Renal cortical epithelial cell (primary cell): ENCODE measurements around the gene TH. TPM values are rescaled to one million over a fixed set of nuclear protein-coding genes. Genes with fewer than 3 reads are reported as not detected.

Experiments
- DNase-seq: peaks from one replicate; pipeline ENCODE4 v3.0.0-alpha.2; 2011; ENCODE audit warnings: low read depth
- total RNA-seq: library from RNA; depleted of rRNA; stranded (reverse); fragments of >200 nt; gene quantifications from 2 replicates; pipeline ENCODE4 v1.2.3, GENCODE V29; 2014

Gene TH
- total RNA-seq, 1 donor from 2014 or later = 0.30 TPM

DNA sequence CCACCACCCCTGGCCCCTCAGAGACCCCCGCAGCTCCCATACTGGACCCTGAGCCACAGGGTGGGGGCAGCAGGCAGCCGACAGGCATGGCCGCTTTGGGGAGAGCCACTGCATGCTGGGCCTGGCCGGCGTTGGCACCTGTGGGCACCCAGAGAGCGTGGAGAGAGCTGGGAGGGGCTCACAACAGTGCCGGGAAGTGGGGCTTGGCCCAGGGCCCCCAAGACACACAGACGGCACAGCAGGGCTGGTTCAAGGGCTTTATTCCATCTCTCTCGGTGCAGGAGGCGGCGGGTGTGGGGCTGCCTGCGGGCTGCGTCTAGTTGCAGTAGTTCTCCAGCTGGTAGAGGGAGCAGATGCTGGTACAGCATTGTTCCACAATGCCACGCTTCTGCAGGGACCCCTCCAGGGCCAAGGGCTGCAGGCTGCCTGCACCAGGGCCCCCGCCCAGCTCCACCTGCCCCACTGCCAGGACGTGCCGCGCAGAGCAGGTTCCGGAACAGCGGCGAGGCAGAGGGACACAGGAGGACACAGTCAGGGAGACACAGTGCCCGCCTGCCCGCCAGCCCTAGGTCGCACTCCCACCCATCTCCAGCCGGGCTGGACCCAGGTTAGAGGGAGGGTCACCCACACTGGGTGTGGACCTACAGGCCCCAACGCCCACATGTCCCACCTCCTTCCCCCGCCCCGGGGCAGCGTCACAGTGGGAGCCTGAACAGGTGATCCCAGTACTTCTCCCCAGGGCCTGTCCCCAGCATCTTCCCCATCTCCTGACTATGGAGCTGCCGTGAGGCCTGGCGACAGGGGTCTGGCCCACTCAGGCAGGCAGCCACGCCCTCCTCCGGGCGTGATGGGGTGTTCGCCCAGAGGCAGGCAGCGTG is 11.8 kb downstream of the TH start:
- no peak for DNase-seq

DNA sequence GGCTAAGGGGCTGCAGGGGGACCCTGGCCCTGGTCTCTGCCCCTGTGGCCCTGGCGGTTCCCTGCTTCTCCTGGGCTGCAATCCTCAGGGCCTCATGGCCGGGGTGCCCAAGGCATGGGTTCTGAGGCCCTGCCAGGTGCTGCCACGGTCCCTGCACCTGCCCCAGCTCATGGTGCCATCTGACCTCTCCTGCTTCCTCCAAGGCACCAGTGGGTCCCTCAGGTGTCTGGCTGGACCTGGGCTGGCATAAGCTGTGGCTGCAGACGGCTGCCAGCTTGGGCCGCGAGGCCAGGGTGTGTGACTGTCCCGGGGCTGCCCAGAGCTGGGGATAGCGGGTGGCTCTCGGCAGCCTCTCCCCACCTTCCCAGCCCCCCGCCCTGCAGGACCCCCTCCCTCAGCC is 12.6 kb downstream of the TH start:
- no peak for DNase-seq

DNA sequence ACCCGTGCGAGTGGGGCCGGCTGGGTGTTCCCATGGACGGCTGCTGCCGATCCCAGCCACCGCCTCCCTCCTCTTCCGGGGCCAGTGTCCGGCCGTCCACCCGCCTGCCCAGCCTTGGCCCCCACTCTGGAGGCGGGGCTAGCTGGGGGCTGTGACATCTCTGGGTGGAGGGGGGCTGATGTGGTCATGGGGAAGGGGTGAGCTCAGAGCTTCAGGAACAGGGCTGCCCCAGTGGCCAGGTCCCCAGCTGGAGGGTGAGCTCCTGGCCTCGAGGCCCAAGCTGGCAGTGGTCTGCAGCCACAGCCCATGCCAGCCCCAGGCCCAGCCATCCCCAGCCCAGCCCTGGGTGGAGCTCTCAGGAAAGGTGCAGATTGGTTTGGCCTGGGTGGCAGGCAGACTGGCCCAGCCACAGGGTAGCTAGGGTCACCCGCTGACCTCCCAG is 13.3 kb downstream of the TH start:
- DNase-seq = no peak

- no peak for DNase-seq
Observed at GRCh38 chr11:2157294-2158040, 14.1 kb downstream of the TH start.

GRCh38 chr11:2156416-2157182 is 15.0 kb downstream of the TH start:
- DNase-seq = no peak

- DNase-seq = no peak
Observed at GRCh38 chr11:2155511-2155910, 16.1 kb downstream of the TH start.

DNA sequence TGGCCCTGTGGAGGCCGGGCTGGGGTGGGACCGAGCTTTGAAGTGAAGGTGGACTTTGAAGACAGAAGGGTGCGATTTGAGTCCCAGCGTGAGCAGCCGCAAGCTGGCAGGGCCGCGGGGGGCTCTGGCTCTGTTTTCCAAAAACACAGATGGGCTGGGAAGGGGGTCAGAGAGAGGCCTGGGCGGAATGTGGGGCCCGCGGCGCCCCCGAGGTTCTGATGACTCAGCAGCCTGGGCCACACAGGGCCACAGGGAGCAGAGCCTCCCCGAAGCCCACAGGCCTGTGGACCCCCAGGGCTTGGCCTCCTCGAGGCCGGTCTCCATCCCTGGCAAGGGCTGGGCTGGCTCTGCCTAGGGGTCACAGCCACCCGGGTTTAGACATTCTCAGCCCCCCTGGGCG is 16.7 kb downstream of the TH start:
- no peak for DNase-seq

- no peak for DNase-seq
Observed at GRCh38 chr11:2154195-2154585, 17.4 kb downstream of the TH start.

DNA sequence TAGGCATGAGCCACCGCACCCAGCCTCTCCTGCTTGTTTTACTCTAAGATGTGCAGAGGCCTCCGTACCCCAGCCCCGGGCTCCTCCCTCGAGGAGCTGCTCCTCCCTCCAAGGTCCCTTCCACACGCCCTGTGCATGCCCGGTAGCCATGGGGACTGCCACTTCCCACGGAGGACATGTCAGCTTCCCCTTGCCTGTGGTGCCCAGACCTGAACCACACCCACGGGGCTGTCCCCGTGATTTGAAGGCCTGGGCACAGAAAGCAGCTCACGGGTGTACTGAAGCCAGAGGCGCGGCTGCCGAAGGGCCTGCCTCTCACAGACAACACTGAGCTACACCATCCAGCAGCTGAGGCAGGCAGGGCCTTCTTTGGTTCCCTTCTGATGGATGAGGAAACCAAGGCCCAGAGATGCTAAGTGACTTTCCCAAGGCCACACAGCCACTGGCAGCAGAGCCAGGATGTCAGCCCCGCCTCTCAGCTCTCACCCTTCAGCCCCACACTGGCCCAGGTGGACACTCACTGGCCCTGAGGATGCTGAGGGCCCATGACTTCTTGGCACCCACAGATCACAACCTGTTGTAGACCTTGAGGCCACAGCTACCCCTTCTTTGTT is 17.9 kb downstream of the TH start:
- DNase-seq = no peak

GRCh38 chr11:2151500-2152257 is 19.9 kb downstream of the TH start:
- DNase-seq = peak; percentile 50

DNA sequence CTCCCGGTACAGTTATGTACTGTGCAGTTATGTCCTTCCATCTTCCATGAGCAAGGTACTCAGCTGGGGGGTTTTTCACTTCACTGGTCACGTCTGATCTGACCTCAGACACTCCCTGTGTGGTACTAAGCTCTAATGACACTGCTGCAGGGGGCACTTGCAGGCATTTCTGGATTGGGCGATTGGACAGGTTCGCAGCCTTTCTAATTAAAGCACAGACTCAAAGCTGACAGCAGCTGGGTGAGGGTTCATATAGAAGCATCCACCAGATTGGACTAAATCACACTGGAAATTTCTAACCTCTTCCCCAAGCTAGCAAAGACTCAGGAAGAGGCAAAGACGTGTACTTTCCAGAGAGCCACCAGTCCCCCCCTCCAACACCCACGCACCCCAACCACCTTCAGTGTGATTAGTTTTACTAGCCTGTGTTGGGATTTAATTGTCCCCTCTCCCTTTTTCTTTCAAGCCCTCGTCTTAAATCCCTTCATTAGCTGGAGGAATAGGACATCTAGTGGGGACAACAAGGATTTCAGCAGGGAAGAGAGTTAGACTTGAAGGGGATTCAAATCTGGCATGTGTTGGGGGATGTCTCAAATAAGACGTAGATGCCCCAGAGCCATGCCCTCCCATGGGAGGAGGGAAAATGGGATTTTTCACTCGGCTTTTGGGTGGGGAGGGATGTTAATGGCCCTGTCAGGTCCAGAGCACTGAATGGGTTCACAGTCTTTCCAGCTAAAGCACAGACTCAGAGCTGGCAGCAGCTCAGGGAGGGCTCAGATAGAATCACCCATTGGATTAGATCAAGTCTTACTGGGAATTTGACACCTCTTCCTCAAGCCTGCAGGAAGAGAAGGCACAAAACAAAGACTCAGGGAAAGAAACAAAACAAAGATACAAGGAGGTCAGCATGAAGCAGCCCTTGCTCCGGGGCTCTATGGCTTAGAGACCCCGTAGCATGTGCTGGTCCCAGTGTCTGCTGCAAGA is 21.5 kb downstream of the TH start:
- DNase-seq = peak; percentile 62

DNA sequence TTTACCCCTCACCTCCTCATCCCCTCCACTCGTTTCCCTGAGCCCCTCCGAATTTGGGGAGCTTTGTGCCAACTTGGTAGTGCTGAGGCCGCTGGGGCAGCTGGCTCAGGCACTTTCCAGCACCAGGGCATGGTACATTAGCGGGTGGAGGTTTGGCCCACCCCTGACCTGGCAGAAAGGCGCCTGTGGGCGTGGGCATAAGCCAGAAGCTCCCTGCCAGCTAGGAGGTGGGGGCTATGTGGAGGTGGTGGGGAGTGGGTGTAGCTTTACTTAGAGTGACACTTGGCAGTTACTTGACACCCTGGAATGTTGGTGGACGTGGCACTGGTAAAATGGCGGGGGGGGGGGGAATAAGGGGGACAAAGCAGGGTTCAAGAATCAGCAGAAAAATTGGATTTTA is 22.2 kb downstream of the TH start:
- no peak for DNase-seq

GRCh38 chr11:2148595-2148994 is 23.0 kb downstream of the TH start:
- no peak for DNase-seq

GRCh38 chr11:2147391-2147790 is 24.2 kb downstream of the TH start:
- no peak for DNase-seq

DNA sequence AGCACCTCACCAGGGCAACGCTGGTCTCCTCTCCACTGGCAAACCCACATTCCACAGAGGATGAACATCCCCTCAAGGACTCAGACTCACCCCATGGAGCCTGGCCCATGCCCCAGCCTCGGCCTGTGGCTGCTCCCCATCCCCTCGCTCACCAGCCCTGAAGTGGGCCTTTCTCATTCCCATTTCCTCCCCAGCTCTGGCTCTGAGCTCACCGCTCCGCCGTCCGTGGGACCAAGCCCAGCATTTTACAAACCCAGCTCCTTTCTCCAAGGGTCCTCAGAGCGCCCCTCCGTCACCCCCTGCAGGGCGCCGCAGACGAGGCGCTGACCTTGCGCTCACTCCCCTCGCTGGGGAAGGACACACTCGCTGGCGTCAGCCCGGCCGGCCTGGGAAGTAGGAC is 25.6 kb downstream of the TH start:
- DNase-seq = no peak

DNA sequence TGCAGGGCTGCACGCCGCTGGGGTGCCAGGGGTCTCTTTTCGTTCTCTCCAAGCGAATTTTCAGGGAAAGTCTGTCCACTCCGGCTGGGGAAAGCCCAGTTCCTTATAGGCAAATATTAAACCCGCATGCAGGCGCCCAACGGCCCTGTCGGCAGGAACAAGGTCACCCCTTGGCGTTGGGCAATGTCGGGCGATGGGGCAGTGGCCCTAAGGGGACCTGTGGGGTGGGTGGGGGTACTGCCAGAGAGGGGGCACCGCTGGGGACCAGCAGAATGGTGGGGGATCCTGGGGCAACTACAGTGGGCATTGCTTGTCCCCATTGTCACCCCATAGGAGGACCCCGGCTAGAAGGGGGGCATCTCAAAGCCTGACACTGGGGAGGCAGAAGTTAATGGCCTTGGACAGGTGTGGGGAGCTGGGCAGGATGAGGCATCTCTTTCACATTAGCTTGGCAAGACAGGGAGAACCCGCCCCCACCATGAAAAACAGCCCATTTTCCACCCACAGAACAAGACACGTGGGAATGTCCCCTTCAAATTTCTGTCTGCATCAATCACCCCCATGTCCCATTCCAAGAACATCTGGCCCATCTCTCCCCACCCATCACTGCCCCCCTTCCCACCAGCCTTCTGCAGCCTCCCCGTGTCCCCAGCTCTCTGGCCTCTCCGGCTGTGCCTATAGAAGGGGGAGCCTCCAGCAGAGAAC is 26.9 kb downstream of the TH start:
- no peak for DNase-seq

DNA sequence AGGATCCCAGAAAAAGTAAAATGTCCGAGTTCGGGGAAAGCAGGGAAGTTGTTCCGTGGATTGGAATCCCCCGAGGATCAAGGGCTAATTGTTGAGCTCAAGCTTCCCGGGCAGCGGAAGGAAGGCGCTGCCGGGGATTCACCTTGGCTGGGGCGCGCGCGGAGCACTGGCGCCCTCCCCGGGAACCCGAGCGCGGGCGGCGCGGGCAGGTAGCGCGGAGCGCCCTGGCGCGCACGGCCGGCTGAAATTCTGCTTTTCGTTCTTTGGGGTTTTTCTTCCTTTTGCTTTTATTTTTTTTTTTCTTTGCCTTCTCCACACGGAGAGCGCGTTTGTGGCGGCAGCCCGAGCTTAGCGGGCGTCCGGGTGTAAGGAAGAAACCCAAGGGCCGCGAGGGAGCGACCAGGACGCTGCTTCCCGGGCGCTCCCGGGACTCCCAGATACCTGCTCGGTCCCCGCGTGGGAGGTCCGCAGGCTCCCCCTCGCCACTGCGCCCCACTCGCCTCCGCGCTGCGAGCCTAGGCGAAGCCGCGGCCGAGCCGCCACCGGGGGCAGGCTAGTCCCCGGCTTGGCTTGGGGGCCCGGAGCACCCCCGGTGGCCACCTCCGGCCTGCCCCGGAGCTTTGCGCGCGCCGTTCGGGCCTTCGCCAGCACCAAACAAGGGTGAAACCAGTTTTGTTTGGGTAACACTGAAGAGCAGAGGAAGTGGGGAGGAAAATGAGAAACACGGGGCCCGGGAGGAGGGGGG is 27.6 kb downstream of the TH start:
- DNase-seq = no peak

DNA sequence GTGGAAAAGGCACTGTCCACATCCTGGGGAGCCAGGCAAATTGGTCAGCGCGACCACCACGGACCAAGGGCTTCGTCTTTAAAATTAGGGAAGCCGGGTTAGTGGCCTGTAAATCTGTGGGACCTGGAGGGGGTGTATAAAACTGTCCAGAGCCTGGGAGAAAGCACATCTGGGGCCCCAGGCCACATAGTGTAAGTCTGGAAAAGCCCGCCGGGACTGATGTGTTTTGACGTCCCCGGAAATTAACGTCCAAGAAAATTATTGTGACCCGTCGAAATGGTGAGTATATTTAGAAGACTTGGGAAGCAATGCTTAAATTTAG is 28.2 kb downstream of the TH start:
- no peak for DNase-seq

- peak; percentile 48 for DNase-seq
Observed at GRCh38 chr11:2142762-2143202, 28.8 kb downstream of the TH start.
